DMS53 treated with DMSO at 0.1 percent for 48 hours (cell line): ENCODE measurements around the gene APBA1.

Experiments used
- DNase-seq: peaks from one replicate; lab custom pipeline; 2025; ENCODE audit not compliant: unreplicated experiment; lab: John Stamatoyannopoulos, UW

APBA1 gene

DNA sequence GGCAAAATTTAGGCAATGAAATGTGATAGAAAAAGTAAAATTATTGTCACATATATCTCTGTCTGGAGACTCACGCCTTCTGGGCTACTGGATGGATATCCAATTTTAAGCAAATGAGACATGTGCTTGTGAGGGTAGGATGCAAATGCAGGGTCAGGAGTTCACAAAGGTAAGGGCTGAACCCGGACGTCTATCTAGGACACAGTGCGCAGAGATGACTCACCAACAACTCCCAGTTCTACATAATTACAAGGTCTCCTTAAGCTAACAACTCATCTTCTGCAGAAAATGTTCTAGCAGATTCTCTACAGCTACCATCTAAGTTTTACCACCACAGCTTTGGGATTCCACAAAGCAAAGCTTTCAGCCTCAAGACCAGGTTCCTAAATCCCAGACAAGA is 186.7 kb downstream of the APBA1 start:
- no peak for DNase-seq

DNA sequence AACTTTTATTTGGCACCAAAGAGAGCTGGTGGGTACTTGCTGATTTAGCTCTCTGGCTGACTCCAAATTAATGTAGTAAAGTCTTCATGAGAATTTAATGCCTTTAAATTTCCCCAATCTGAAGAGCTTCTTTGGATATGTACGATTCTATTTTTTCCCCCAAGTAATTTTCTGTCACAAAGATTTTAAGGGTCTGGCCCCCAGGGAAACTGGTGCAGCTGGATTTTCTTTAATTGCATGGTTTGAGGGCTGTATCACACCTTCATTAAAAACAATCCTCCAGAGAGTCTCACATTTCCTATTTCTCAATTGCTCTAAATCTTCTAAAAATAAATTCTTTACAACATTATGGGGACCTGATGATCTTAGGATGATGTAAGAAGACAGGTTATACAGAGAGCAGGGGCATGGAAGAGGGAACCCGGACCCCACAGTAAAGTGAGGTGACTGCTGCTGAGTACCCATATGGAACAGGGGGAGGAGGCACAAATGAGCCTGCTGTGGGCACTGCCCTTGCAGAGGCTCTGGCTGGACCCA is 188.2 kb downstream of the APBA1 start:
- DNase-seq: no peak

DNA sequence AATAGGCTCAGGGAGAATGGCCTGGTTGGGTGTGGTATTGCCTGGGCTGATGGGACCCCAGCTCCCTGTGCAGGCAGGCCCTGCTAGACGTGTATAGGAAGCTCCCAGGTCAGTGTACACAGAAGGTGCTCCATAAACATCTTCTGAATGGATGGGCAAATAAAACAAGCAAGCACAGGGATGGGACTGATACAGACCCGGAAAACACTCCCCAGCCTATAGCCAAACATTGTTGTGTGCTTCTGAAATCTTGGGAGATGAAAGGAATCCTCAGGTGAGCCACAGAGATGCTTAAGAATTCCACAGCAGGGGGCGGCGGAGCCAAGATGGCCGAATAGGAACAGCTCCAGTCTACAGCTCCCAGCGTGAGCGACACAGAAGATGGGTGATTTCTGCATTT is 195.4 kb downstream of the APBA1 start:
- peak; percentile 3 for DNase-seq

DNA sequence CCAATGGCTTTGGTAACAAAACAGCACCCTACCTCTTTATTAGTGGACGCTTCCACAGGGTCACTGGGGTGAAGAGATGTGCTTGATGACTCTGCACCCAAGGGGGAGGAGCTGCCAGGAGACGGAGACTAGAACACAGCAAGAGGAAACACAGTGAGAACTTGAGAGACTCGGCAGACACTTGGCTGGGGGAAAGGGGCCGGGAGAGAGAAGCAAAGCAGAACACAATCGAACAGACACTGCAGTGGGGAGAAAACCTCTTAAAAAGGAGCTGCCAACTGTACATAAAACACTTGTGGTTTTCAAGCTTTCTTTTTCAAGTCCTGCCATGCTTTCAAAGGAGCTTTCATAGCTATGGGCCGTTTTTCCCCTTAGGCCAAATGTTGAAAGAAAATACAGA is 196.2 kb downstream of the APBA1 start:
- DNase-seq: no peak

DNA sequence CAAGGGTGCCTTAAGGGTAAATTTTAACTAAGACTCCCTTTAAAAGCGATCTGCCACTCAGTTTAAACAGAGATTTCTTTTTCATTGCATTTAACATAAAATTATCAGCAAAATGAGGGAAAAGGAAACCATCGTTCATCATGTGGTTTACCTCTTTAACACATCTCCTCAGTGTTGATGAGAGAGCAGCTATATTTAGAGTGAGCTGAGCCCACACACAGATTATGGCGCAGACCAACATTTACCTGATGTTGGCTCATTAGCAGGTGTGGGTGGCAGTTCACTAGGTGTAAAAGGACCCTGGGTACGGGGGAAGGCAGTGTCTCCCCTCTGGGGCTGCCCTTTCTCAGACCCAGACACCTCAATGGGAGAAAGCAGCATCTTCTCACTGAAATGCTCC is 197.3 kb downstream of the APBA1 start:
- DNase-seq: no peak

DNA sequence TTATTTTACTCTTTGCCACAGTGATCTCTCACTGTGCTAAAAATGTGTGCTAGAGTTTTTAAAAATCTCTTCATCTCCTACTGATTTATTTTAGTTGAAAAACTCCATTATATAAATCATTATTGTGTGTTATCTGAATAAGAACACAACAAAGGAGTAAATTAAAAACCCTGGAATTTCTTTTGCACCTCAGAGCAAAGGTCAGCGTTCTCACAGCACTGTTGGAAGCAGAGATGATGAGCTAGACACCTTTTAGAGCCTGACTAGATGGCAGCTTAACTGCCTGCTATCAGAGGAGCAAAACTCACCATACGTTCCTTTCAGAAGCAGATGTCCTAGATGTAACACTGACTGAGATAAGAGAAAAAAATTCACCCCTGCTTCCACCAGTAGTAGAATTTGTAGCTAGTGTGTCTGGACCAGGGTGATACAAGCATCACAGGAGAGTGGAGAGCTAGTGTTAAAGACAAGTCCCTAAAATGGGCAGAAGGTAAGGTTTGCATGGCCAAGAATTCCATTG is 200.0 kb downstream of the APBA1 start:
- no peak for DNase-seq

DNA sequence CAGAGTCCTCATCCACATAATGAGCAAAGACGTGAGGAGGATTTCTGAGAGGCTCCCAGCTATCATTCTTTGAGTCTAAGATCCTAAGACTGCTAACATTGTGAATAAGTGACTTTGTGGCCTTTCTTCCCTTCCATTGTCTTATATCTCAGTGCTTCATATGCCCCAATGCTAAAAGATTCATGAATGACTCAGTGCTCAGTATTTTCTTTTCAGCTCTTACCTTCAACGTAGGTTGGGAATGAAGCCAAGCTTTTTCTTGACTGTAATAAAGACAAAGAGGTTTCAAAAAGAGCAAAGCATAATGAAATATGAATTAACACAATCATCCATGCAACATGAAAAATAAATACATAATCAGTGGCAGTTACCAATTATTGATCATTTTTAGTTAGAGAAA is 200.7 kb downstream of the APBA1 start:
- no peak for DNase-seq

DNA sequence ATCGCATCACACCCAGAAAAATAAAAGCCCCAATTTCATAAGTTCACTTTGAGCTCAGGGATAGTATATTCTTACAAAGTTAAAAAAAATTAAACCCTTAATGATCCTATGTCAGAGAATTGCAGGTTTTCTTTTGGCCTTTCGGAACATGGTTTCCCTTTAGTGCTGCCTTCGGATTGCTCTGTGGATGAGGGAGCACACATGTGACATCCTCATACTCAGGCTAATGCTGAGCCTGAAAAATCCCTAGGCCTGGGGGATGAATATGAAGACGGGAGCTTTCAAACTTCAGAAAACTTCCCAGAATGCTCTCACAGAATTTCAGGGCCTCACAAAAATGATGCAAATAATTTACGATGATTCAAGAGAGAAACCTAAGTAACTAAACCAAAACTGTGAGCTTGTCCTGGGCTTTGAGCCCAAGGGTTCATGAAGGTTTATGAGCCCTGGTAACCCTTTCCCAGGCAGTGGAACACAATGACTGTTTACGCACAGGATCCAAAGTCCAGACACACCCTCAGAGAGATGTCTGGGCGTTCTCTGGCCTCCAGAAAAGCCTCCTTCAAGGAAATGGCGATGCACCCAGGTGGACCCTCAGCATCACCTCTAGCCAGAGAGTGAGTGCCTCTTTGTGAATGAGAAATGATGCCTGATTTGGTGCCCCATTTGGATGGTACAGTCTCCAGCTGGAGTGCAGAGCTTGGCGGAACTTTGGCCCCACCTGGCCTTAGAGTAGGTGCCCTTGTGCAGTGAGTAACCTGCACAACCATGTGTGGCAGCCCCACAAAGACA is 201.8 kb downstream of the APBA1 start:
- no peak for DNase-seq

DNA sequence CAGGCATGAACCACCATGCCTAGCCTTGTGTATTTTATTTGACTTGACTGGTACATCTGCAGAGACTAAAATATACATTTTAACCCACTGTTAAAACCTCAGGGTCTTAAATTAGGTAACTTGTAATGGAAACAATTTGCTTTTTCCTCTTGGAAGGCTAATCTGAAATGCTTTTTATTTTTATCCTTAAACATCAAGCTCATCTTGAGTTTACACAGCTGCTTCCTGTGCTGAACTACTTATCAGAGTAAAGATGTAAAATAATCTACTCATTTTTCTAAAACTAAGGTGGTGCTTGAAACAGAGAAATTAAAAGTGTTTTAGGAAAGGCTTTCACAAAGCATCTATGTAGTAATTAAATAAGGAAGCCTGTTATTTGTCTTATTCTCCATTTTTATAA is 203.0 kb downstream of the APBA1 start:
- DNase-seq: no peak

DNA sequence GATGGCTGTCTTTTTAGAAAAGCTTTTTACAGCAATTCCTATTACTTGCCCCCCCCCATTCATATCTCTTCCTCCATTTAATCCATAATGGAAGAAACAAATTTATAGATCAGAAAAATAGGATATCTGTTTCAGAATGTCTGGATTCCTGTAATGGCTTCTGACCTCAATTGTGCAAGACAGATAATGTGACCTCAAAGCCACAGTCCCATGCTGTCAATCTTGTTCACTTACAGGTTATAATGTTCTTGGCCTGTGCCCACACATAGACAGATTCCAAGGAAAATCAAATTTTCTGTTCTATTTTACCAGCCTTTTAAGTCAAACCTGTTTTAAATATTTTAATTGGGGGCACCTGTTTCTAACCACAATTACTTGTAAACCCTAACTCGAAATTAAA is 203.8 kb downstream of the APBA1 start:
- DNase-seq: no peak

DNA sequence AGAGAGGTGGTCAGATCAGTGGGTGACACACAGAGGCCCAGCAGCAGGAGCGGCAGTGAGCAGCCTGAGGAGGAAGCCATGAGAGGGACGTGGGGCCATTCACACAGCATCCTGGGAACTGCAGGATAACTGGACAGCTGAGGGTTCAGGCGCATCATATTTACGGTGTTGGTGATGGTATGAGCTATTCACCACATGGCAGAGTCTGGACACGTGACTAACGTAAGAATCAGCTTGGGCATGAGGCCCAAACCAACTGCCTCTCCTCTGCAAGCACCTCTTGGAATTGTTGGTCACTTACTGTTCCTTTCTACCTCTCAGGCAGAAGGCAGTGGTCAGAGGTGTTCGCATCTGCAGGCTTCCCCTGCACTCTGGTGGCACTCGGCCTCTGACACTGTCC is 206.0 kb downstream of the APBA1 start:
- DNase-seq: no peak

DNA sequence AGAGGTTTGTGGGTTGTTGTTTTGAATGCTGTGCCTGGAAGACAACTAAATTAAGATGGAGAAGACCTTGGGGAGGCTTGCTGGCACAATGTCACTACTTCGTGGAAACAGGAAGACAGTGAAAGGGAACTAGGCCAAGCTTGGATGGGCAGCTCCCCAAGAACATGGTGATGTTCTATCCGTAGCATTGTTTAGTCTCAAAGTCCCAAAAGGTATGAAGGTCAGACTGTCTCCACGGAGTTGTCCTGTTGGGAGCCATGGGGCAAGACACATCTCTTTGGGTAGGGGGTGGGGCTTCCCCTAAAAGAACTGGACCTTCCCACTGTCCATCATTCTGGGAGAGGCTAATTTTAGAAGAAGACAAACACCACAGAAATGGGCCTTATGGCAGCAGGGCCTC is 206.7 kb downstream of the APBA1 start:
- DNase-seq: no peak

DNA sequence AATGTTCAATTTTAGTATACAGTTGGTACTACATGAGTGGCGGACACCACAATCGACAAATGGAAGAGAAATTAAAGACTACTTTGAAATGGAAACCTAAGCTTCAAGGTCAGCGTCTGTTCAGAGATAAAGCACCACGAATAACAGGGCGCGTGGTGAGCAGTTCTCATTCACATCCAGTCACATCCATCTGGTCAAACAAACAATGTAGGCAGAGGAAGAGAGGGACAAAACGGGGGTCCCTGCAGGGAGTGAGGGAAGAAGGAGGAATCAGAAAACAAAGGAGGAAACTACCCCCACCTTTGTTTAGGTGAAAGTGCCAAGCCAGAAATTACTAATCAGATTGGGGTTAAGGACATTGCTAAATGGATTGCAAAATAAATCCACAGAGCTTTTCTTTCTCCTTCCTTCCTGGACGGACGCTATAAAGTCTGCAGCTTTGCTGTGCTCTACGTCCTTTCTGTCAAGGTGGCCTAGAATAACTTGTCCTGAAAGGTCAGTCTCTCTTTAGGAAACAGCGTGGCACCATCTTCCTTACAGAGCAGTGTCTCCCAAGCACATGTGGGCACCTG is 208.6 kb downstream of the APBA1 start:
- no peak for DNase-seq

DNA sequence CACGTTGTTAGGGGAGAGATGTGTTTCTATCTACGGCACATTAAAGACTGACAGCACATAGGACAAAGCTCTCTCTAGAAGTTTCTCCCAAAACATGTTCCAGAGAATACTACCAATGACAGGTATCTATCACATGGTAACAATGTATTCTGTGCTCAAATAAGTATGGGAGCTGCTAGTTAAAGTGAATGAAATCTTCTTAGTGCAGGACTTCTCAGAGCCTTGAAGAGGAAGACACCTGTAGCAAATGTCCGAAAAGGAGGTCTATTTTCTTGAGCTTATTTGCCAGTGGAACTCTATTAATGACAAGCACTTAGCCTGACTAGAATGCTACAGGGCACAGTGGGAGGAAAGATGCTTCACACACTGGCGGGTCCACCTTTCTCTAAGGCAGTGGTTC is 209.8 kb downstream of the APBA1 start:
- DNase-seq: no peak

DNA sequence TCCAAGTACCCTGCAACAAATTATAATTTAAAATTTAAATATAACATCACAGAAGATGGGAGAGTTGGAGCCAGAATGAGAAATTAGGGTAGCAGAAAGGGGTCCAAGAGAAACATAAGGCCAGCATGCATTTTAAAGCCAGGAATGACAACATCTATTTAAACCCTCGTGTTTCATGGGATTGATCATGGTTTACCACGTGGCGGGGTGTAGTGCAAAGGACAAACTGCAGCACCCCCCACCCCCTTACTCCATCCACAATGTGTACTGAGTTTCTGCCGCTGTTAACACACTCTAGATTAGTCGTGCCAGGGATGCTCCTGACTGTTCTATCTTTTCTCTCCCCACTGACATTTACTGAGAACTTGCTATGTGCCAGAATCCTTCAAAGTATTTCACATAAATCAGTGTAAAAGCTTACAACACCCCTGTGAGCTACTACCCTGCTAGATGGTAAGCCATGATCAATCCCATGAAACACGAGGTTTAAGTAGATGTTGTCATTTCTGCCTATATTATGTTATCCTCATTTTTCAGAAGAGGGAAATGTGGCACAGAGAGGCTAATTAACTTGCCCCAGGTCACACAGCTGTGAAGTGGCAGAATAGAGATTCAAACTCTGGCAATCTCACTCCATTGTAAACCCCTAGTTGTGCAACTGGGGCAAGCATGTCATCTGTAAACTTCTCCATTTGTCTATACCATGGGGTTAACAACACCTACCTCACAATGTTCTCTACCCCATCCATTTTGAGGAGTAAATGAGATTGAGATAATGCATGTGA is 210.9 kb downstream of the APBA1 start:
- no peak for DNase-seq

DNA sequence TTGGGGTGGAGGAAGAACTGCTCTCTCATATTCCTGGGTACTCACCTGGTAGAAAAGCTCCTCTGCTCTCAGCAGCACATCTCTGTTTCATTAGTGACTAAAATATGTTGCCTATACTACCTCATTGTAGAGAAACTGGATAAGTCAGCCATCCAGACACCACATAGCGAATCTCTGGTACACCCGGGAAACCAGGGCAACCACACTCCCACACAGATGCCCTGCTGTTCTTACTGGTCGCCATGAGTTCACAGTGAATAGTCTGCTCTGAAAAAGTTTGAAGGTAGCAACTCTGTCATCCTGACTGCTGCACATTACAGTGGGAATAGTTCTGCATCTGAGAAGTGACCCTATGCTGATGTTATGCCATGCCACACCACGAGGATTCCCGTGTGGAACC is 212.2 kb downstream of the APBA1 start:
- no peak for DNase-seq

DNA sequence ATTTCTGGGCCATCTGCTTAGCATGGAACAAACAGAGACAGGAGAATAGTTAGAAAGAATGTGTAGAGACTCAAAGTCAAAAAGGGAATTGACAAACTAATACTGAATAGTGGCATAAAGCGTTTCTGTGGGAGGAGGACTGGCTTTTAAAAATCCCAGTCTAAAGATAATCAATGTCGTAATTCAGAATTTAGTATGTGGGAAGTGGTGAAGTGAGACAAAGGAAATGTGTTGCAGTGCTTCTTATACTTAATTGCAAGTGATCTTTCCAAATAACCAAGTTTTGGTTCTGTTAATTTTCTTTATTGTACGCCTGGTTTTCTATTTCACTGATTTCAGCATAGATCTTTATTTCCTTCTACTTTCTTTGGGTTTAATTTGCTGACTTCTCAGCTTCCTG is 214.0 kb downstream of the APBA1 start:
- no peak for DNase-seq

DNA sequence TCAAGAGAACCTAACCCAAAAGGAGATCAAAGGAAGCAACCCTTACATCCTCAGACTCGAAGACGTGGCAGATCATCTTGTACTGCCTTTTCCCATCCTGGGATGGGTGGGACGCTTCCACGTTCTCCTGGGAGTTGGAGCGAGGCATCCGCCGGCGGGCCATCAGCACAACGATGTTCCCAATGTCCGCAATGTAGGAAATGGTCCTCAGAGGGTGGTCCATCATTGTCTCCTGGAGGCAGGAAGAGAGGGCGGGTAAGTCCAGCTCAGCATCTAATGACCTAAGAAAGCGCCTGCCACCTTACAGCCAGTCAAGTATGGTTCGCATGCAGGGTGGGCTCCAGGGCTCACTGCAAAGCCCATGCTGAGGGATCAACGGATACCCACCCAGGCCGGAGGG is 216.0 kb downstream of the APBA1 start:
- no peak for DNase-seq

DNA sequence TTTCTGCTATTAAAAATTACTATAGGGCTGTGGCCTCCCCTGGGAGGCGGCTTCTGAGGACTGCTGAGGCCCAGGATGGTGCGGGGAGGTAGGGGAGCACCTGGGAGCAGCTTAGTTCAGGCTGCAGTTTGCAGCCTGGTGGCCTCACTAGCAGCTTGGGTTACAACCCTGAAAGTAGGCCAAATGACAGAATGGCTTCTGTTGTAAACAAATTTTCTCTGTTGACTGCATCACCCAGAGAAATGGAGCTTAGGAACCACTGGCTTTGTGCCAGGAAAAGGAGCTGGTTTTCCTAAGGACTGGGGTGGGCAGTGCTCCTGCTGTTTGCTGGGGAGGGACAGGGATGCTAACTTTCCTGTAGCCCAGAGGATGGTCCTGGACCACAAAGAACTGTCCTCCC is 216.9 kb downstream of the APBA1 start:
- DNase-seq: no peak

DNA sequence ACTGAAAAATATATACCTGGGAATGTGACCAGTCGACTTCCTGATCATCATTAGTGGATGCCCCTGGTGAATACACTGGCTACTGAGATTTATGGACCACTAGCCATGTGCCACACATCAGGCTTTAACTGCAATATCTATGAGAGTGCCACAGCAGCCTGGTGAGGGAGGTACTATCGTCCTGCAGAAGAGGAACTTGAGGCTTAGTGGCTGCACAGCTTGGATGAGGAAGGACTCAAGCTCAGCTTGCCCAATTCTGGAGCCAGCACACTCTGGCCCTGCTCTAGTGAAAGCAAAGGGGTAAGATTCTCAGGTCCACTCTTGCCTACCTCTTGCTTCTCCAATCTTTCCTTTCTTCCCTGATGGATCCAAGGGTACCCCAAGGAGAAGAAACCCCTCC is 217.8 kb downstream of the APBA1 start:
- DNase-seq: no peak

DNA sequence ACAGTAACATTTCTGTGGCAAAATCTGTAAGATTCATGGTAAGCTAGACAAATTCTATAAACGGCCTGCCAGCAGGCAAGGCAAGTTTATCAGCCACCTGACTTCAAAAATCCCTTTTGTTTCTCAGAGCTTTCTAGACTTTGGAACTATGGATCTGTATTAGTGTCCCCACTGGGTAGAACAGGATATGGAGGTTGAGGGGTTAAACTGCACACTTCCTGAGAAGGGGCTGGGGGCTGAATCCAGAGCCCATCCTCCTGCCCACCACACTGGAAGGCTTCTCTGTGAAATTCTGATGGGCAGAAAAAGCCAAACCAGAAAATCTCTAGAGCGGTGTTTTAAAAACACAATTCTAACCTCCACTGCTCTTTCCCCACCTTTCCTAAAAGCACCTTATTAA is 218.4 kb downstream of the APBA1 start:
- DNase-seq: no peak
